ENCODE measurements around the gene CDC42BPA. TPM values are rescaled to one million over a fixed set of nuclear protein-coding genes. Genes with fewer than 3 reads are reported as not detected.

Gene CDC42BPA
- total RNA-seq, 1 experiment from 2014 or later, result 102 TPM

DNA sequence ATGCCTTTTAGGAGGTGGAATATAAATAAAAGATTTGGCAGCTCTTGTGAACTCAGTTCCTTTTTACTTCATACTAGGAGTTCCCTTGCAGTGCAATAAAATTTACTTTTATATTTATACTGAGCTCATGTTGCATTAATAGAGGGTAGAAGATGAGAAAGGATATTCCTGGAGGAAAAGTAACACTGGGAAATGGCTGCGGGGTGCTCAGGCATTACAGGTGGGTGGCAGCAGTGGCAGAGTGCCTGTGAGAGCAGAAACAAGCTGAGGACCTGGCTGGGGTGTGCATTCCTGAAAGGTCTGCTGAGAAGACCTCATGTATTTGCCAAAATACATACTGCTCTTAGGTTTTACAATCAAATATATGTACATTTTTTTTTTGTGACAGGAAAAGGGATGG lies 251.3 kb downstream of the CDC42BPA start:
- no TSS peak for BruUV-seq (replicated peaks)
- H3K9me3 Mint-ChIP-seq (ENCODE audit: unreplicated experiment), result no peaks in the 10 kb centered on the region
- peaks cover 26% of the 10 kb centered on the region for H3K36me3 Mint-ChIP-seq (ENCODE audit: insufficient read depth, unreplicated experiment)
- H3K4me1 Mint-ChIP-seq (ENCODE audit: insufficient read depth, unreplicated experiment), result peaks cover 5% of the 10 kb centered on the region
- TF ChIP-seq CTCF (IDR thresholded peaks at IDR 0.05; ENCODE audit: unreplicated experiment), result no peak
- POLR2A ChIA-PET, result interaction anchor here (0.8 to 1.3 kb wide), 2 partner anchors 10 to 11 kb away, joined by 3 to 4 read pairs; no protein-coding TSS in a partner anchor
- CTCF ChIA-PET, result interaction anchor here (0.6 kb wide), 1 partner anchor 479 kb away, joined by 3 read pairs; no protein-coding TSS in a partner anchor
- H3K27me3 Mint-ChIP-seq (ENCODE audit: insufficient read depth, unreplicated experiment), result no peaks in the 10 kb centered on the region
- no peak overlapping the region for H3K4me3 Mint-ChIP-seq (ENCODE audit: unreplicated experiment)
- intact Hi-C loops (cut with micrococcal nuclease), result no loop called here
- H3K27ac Mint-ChIP-seq (ENCODE audit: low read depth, unreplicated experiment), result no peak overlapping the region
- no peak for DNase-seq (ENCODE audit: unreplicated experiment)

- ChIA-PET CTCF (interaction anchor here (0.6 to 0.7 kb wide), 2 partner anchors 9 to 194 kb away, joined by 3 read pairs; no protein-coding TSS in a partner anchor), POLR2A (no interaction called here)
- no peak overlapping the region for H3K4me3 Mint-ChIP-seq (ENCODE audit: unreplicated experiment)
- no peak overlapping the region for H3K27ac Mint-ChIP-seq (ENCODE audit: low read depth, unreplicated experiment)
- H3K4me1 Mint-ChIP-seq (ENCODE audit: insufficient read depth, unreplicated experiment), result no peaks in the 10 kb centered on the region
- H3K27me3 Mint-ChIP-seq (ENCODE audit: insufficient read depth, unreplicated experiment), result no peaks in the 10 kb centered on the region
- intact Hi-C loops (cut with micrococcal nuclease), result no loop called here
- H3K9me3 Mint-ChIP-seq (ENCODE audit: unreplicated experiment), result no peaks in the 10 kb centered on the region
- no peak for DNase-seq (ENCODE audit: unreplicated experiment)
- BruUV-seq (replicated peaks), result no TSS peak
- peaks cover 32% of the 10 kb centered on the region for H3K36me3 Mint-ChIP-seq (ENCODE audit: insufficient read depth, unreplicated experiment)
- no peak for TF ChIP-seq CTCF (IDR thresholded peaks at IDR 0.05; ENCODE audit: unreplicated experiment)
Observed at GRCh38 chr1:227065311-227065710, 253.0 kb downstream of the CDC42BPA start.

GRCh38 chr1:227062306-227062705 lies 256.0 kb downstream of the CDC42BPA start:
- no TSS peak for BruUV-seq (replicated peaks)
- CTCF ChIA-PET, result no interaction called here
- peak overlapping the region; percentile 1 for H3K27ac Mint-ChIP-seq (ENCODE audit: low read depth, unreplicated experiment)
- peaks cover 28% of the 10 kb centered on the region for H3K36me3 Mint-ChIP-seq (ENCODE audit: insufficient read depth, unreplicated experiment)
- H3K9me3 Mint-ChIP-seq (ENCODE audit: unreplicated experiment), result no peaks in the 10 kb centered on the region
- no peaks in the 10 kb centered on the region for H3K27me3 Mint-ChIP-seq (ENCODE audit: insufficient read depth, unreplicated experiment)
- TF ChIP-seq CTCF (IDR thresholded peaks at IDR 0.05; ENCODE audit: unreplicated experiment), result no peak
- no peak for DNase-seq (ENCODE audit: unreplicated experiment)
- POLR2A ChIA-PET, result interaction anchor here (0.7 to 1.7 kb wide), 5 partner anchors 11 to 351 kb away, joined by 3 to 4 read pairs (median 3); no protein-coding TSS in a partner anchor
- H3K4me1 Mint-ChIP-seq (ENCODE audit: insufficient read depth, unreplicated experiment), result peaks cover 15% of the 10 kb centered on the region
- intact Hi-C loops (cut with micrococcal nuclease), result no loop called here
- no peak overlapping the region for H3K4me3 Mint-ChIP-seq (ENCODE audit: unreplicated experiment)

GRCh38 chr1:227059076-227059475 lies 259.2 kb downstream of the CDC42BPA start:
- H3K36me3 Mint-ChIP-seq (ENCODE audit: insufficient read depth, unreplicated experiment), result peaks cover 11% of the 10 kb centered on the region
- H3K27me3 Mint-ChIP-seq (ENCODE audit: insufficient read depth, unreplicated experiment), result no peaks in the 10 kb centered on the region
- BruUV-seq (replicated peaks), result no TSS peak
- H3K27ac Mint-ChIP-seq (ENCODE audit: low read depth, unreplicated experiment), result peak overlapping the region; percentile 94
- peak; percentile 22 for DNase-seq (ENCODE audit: unreplicated experiment)
- intact Hi-C loops (cut with micrococcal nuclease), result no loop called here
- H3K4me1 Mint-ChIP-seq (ENCODE audit: insufficient read depth, unreplicated experiment), result peaks cover 15% of the 10 kb centered on the region
- no peak for TF ChIP-seq CTCF (IDR thresholded peaks at IDR 0.05; ENCODE audit: unreplicated experiment)
- no peak overlapping the region for H3K4me3 Mint-ChIP-seq (ENCODE audit: unreplicated experiment)
- H3K9me3 Mint-ChIP-seq (ENCODE audit: unreplicated experiment), result no peaks in the 10 kb centered on the region
- ChIA-PET CTCF (interaction anchor here (0.6 to 1.0 kb wide), 6 partner anchors 9 to 132 kb away, joined by 3 to 4 read pairs (median 3); no protein-coding TSS in a partner anchor), POLR2A (interaction anchor here (0.6 to 3.4 kb wide), 15 partner anchors 9 to 1672 kb away, joined by 3 to 21 read pairs (median 4); partner anchors contain the start of gene COQ8A)
